ENCODE results near the gene REP15. TPM values are rescaled to one million over a fixed set of nuclear protein-coding genes. Genes with fewer than 3 reads are reported as not detected.
"Not testable (repeated sequence)": the region's sequence is repeated elsewhere in the genome, so short reads cannot be mapped to it uniquely, and the experiment has no call there.

The REP15 gene
- total RNA-seq, 2 donors from 2014 or later: 33.4 to 58.5 TPM

DNA sequence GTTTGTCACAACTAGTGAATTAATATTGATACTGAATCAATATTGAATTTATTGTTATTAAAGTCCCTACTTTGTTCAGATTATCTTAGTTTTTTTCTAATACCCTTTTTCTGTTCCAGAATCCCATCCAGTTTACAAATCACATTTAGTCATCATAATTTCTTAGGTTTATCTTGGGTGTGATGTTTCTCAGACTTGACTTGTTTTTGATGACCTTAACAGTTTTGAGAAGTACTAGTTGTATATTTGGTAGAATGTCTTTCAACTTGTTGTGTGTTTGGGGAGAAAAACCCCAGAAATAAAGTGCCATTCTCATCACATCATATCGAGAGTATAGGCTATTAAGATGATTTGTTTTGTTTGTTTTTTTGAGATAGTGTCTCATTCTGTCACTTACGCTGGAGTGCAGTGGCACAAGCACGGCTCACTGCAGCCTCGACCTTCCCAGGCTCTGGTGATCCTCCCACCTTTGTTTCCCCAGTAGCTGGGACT, 33.9 kb downstream of the REP15 start:
- no peaks in the 10 kb centered on the region for H3K9me3 ChIP-seq
- no peak overlapping the region for H3K9ac ChIP-seq (ENCODE audit: low read depth in 2 of 2, low read length in 2 of 2)
- TF ChIP-seq, protein P1, sequence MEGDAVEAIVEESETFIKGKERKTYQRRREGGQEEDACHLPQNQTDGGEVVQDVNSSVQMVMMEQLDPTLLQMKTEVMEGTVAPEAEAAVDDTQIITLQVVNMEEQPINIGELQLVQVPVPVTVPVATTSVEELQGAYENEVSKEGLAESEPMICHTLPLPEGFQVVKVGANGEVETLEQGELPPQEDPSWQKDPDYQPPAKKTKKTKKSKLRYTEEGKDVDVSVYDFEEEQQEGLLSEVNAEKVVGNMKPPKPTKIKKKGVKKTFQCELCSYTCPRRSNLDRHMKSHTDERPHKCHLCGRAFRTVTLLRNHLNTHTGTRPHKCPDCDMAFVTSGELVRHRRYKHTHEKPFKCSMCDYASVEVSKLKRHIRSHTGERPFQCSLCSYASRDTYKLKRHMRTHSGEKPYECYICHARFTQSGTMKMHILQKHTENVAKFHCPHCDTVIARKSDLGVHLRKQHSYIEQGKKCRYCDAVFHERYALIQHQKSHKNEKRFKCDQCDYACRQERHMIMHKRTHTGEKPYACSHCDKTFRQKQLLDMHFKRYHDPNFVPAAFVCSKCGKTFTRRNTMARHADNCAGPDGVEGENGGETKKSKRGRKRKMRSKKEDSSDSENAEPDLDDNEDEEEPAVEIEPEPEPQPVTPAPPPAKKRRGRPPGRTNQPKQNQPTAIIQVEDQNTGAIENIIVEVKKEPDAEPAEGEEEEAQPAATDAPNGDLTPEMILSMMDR (IDR thresholded peaks at IDR 0.05): no peak
- no peaks in the 10 kb centered on the region for H3K27me3 ChIP-seq
- intact Hi-C loops (cut with DNase I): loop anchor here (2.0 to 10.0 kb wide), 2 partner anchors 55 to 93 kb away; partner anchors contain the start of genes KLHL42 and MANSC4
- DNase-seq: no peak
- H3K4me1 ChIP-seq: no peaks in the 10 kb centered on the region
- H3K36me3 ChIP-seq: no peaks in the 10 kb centered on the region
- no peak overlapping the region for H3K27ac ChIP-seq
- no peak overlapping the region for H3K4me3 ChIP-seq

DNA sequence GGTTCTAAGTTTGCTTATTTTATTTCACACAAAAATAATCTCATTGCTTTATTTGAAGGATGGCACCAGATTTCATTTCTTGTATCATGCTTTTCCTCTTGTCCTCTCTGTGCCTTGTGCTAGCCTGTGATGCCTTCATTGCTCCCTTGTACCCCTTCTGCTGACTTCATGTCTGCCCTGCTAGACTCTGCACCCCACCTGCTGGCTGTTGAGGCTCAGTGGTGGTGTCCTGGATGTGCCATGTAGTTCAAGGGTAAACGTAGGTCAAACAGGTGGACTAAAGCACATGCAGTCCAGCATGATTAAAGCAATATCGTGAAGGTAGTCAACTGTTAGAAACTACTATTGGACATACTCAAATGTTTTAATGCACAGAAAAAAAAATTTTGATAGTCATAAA, 36.0 kb downstream of the REP15 start:
- Histone ChIP-seq H3K36me3 (no peaks in the 10 kb centered on the region), H3K9me3 (no peaks in the 10 kb centered on the region), H3K27me3 (no peaks in the 10 kb centered on the region), H3K27ac (no peak overlapping the region), H3K4me1 (no peaks in the 10 kb centered on the region), H3K9ac (ENCODE audit: low read depth in 2 of 2, low read length in 2 of 2) (no peak overlapping the region), H3K4me3 (no peak overlapping the region)
- TF ChIP-seq, protein P1 (IDR thresholded peaks at IDR 0.05): peak; percentile 19
- intact Hi-C loops (cut with DNase I): loop anchor here (2.0 to 10.0 kb wide), 2 partner anchors 53 to 209 kb away; partner anchors contain the start of genes KLHL42 and MANSC4
- DNase-seq: no peak

DNA sequence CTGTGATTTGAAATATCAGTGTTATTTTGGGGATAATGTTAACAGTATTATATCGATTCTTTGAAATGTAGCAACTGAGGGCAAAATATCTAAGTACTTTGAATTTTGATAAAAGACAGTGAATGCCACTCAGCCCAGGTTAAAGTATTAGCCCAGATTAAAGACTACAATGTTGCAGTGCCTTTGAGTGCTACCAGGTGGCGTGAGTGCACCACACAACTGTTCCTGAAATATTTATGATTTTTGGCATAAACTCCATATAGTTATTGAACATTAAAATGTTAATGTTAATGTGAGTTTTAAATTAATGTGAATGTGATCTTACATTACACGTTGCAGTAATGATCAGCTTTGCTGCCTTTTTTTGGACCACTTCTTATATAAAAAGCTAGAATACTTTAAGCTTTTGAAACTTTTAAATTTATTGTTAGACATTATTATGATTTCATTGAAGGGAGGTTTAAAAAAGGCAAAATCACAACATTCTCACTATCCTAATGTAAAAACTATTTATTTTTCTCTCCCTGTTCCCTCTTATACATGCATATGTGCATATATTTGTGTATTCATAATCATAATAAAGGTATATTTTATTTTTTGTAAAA, 36.9 kb downstream of the REP15 start:
- H3K36me3 ChIP-seq: no peaks in the 10 kb centered on the region

GRCh38 chr12:27733791-27734190, 37.5 kb downstream of the REP15 start:
- Histone ChIP-seq H3K27ac (no peak overlapping the region), H3K9ac (ENCODE audit: low read depth in 2 of 2, low read length in 2 of 2) (no peak overlapping the region), H3K9me3 (no peaks in the 10 kb centered on the region), H3K36me3 (no peaks in the 10 kb centered on the region), H3K4me3 (no peak overlapping the region), H3K4me1 (no peaks in the 10 kb centered on the region), H3K27me3 (no peaks in the 10 kb centered on the region)
- no peak for DNase-seq
- intact Hi-C loops (cut with DNase I): loop anchor here (2.0 to 10.0 kb wide), 2 partner anchors 51 to 207 kb away; partner anchors contain the start of genes KLHL42 and MANSC4
- TF ChIP-seq, protein P1 (IDR thresholded peaks at IDR 0.05): no peak

More for the DNA sequence above, 36.9 kb downstream of the REP15 start:
- Histone ChIP-seq H3K27me3 (no peaks in the 10 kb centered on the region), H3K4me3 (no peak overlapping the region), H3K9me3 (no peaks in the 10 kb centered on the region), H3K9ac (ENCODE audit: low read depth in 2 of 2, low read length in 2 of 2) (no peak overlapping the region), H3K4me1 (no peaks in the 10 kb centered on the region), H3K27ac (no peak overlapping the region)
- DNase-seq: no peak
- TF ChIP-seq, protein P1 (IDR thresholded peaks at IDR 0.05): peak; percentile 74
- intact Hi-C loops (cut with DNase I): loop anchor here (2.0 to 10.0 kb wide), 2 partner anchors 52 to 208 kb away; partner anchors contain the start of genes KLHL42 and MANSC4

GRCh38 chr12:27734321-27734720, 38.1 kb downstream of the REP15 start:
- H3K9me3 ChIP-seq; H3K27ac ChIP-seq; H3K4me3 ChIP-seq; H3K9ac ChIP-seq (ENCODE audit: low read depth in 2 of 2, low read length in 2 of 2); DNase-seq; H3K4me1 ChIP-seq; H3K27me3 ChIP-seq; H3K36me3 ChIP-seq: not testable (repeated sequence)
- intact Hi-C loops (cut with DNase I): loop anchor here (10.0 kb wide), 1 partner anchor 50 kb away; the partner anchor contains the start of genes KLHL42 and MANSC4

DNA sequence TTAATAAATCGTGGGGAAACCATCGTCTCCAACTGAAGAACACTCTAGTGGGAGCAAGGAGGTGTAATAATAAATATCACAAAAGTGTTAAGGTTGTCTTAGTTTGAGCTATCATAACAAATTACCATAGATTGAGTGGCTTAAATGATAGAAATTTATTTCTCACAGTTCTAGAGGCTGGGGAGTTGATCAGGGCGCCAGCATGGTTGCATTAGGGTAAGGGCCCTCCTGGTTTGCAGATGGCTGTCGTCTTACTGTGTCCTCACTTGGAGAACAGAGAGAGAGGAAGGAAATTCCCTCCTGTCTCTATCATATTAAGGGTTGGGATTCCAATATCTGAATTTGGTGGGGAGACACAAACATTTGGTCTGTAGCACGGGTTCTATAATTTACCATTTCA, 47.4 kb downstream of the REP15 start:
- TF ChIP-seq, protein P1 (IDR thresholded peaks at IDR 0.05): no peak
- H3K27me3 ChIP-seq: no peaks in the 10 kb centered on the region
- no peak overlapping the region for H3K4me3 ChIP-seq
- no peaks in the 10 kb centered on the region for H3K9me3 ChIP-seq
- no peaks in the 10 kb centered on the region for H3K36me3 ChIP-seq
- no peaks in the 10 kb centered on the region for H3K4me1 ChIP-seq
- intact Hi-C loops (cut with DNase I): loop anchor here (5.0 kb wide), 1 partner anchor 74 kb away; no protein-coding TSS in a partner anchor
- H3K9ac ChIP-seq (ENCODE audit: low read depth in 2 of 2, low read length in 2 of 2): no peak overlapping the region
- no peak for DNase-seq
- H3K27ac ChIP-seq: no peak overlapping the region

DNA sequence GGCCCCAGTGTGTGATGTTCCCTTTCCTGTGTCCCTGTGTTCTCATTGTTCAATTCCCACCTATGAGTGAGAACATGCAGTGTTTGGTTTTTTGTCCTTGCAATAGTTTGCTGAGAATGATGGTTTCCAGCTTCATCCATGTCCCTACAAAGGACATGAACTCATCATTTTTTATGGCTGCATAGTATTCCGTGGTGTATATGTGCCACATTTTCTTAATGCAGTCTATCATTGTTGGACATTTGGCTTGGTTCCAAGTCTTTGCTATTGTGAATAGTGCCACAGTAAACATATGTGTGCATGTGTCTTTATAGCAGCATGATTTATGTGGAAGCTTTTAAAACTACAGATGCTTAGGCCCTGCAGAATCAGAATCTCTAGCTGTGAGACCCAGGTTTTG, 49.5 kb downstream of the REP15 start:
- intact Hi-C loops (cut with DNase I); H3K4me1 ChIP-seq; DNase-seq; H3K9me3 ChIP-seq; H3K27me3 ChIP-seq; H3K9ac ChIP-seq (ENCODE audit: low read depth in 2 of 2, low read length in 2 of 2); H3K4me3 ChIP-seq; H3K36me3 ChIP-seq; H3K27ac ChIP-seq: not testable (repeated sequence)
